Measurements from ENCODE around the gene ACKR2. TPM values are rescaled to one million over a fixed set of nuclear protein-coding genes. Genes with fewer than 3 reads are reported as not detected.

Gene ACKR2
- total and polyA plus RNA-seq, 2 donors (not counting 3 experiments of a cell fraction or from before 2014, with no cell fraction given), result 0.01 TPM; not detected in 1

DNA sequence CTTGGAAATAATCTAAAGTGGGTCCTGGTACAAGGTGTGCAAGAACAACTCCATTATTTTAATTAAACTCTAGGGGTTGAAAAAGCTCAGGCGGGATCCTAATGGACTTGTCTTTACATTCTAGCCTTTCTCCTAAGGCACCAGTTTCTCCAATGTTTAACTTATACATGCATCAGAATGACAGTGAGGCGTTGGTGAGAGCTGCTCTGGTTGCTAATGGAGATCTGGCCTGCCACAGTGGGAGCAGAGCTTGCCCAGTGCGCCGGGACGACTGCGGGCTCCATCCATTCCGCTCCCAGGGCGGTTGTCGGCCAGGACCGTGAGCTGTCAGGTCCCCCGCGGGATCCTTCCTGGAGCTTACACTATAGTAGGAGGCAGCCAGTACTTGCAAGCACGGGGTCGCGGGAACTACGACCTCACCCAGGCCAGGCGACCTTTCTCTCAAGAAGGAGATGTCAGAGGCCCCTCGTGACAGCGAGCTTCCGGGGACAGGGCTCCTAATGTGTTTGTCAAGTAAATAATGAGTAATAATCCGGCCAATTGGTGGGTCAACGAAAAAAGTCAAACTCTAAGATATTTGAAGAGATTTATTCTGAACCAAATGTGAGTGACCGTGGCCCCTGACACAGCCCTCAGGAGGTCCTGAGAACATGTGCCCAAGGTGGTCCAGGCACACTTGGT, 4.0 kb upstream of the ACKR2 start:
- POLR2A ChIA-PET, result no interaction called here
- DNase-seq (ENCODE audit: low read depth, low spot score), result no peak
- intact Hi-C loops (cut with micrococcal nuclease), result loop anchor here (2.0 kb wide), 1 partner anchor 32 kb away; the partner anchor contains the start of gene CCDC13

More for the DNA sequence above, 4.0 kb upstream of the ACKR2 start:
- BruUV-seq (replicated peaks), result no TSS peak
- no peak overlapping the region for H3K4me3 ChIP-seq (replicated peaks in 1 of 3; ENCODE audit: insufficient read depth in 1 of 3, low read depth in 1 of 3, low read length in 3 of 3)
- H3K4me2 ChIP-seq (ENCODE audit: insufficient read depth, low read length), result peak overlapping the region; percentile 81
- peak overlapping the region; percentile 33 for H2AFZ ChIP-seq (ENCODE audit: low read depth, low read length)
- H3K9me1 ChIP-seq (replicated peaks; ENCODE audit: control insufficient read depth, extremely low read depth, insufficient read depth, low read length), result no peaks in the 10 kb centered on the region
- peaks cover 11% of the 10 kb centered on the region for H3K4me1 ChIP-seq (ENCODE audit: control insufficient read depth, extremely low read depth, insufficient read depth, low read length)
- no peaks in the 10 kb centered on the region for H4K20me1 ChIP-seq (replicated peaks; ENCODE audit: control insufficient read depth, extremely low read depth, insufficient read depth, low read length)
- H3K9me3 ChIP-seq (replicated peaks; ENCODE audit: control insufficient read depth, insufficient read depth, low read length), result no peaks in the 10 kb centered on the region
- CTCF ChIA-PET, result interaction anchor here (0.5 to 5.5 kb wide), 7 partner anchors 10 to 253 kb away, joined by 3 to 24 read pairs (median 5); no protein-coding TSS in a partner anchor
- H3K9ac ChIP-seq (replicated peaks; ENCODE audit: extremely low read depth, insufficient read depth, low read length), result no peak overlapping the region
- H3K27ac ChIP-seq (ENCODE audit: insufficient read depth, low read depth, low read length), result no peak overlapping the region
- no peaks in the 10 kb centered on the region for H3K36me3 ChIP-seq (ENCODE audit: control insufficient read depth in 2 of 2, extremely low read depth in 1 of 2, insufficient read depth in 2 of 2, low read length in 2 of 2)
- peaks cover 32% of the 10 kb centered on the region for H3K79me2 ChIP-seq (ENCODE audit: control insufficient read depth, insufficient read depth, low read length)
- dilution Hi-C loops (cut with MboI; ENCODE audit: extremely low pct_ligation_motif_present, low sequenced_read_pairs), result no loop called here
- FAIRE-seq, result no peak
- H3K27me3 ChIP-seq (ENCODE audit: control insufficient read depth in 2 of 2, insufficient read depth in 2 of 2, low read length in 2 of 2), result peaks cover 2 to 10% of the 10 kb centered on the region in 2 experiments
- TF ChIP-seq EZH2 (IDR thresholded peaks at IDR 0.05; ENCODE audit: borderline replicate concordance, low read depth, low read length, severe bottlenecking) (no peak), FOS (IDR thresholded peaks at IDR 0.05; ENCODE audit: borderline replicate concordance, insufficient read depth, low read length) (no peak), JUN (IDR thresholded peaks at IDR 0.05; ENCODE audit: borderline replicate concordance, insufficient read depth, insufficient read length, low read depth) (no peak), POLR2A (IDR thresholded peaks at IDR 0.05; ENCODE audit: low read depth, low read length) (no peak), CTCF (IDR thresholded peaks at IDR 0.05; ENCODE audit: extremely low read depth in 1 of 2, insufficient read depth in 1 of 2, low read depth in 1 of 2, low read length in 2 of 2) (no peak), GATA2 (IDR thresholded peaks at IDR 0.05; ENCODE audit: insufficient read depth, insufficient read length, low read depth, low read length) (no peak), MYC (IDR thresholded peaks at IDR 0.05; ENCODE audit: low read depth, low read length) (no peak), POLR2AphosphoS5 (IDR thresholded peaks at IDR 0.05; ENCODE audit: insufficient read depth, low read depth, low read length) (no peak)
- TF ChIP-seq, protein P1, sequence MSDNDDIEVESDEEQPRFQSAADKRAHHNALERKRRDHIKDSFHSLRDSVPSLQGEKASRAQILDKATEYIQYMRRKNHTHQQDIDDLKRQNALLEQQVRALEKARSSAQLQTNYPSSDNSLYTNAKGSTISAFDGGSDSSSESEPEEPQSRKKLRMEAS (IDR thresholded peaks at IDR 0.05; ENCODE audit: insufficient read depth, insufficient read length), result no peak

All from endothelial cell of umbilical vein (primary cell).